ENCODE results near the gene GIGYF1. TPM values are rescaled to one million over a fixed set of nuclear protein-coding genes. Genes with fewer than 3 reads are reported as not detected.

Gene GIGYF1
- polyA plus RNA-seq, 1 donor from 2014 or later = 28.3 TPM

- Histone ChIP-seq H3K4me3 (ENCODE audit: low read length) (no peak overlapping the region), H3K36me3 (ENCODE audit: insufficient read depth, low read length) (no peaks in the 10 kb centered on the region), H3K9me2 (ENCODE audit: insufficient read depth, low read length) (no peaks in the 10 kb centered on the region), H3K27me3 (ENCODE audit: insufficient read depth, low read depth, low read length) (no peaks in the 10 kb centered on the region), H2AFZ (ENCODE audit: low read depth, low read length) (no peak overlapping the region), H3K9me3 (ENCODE audit: low read length) (no peaks in the 10 kb centered on the region), H3K79me2 (replicated peaks; ENCODE audit: insufficient read depth, low read length) (no peaks in the 10 kb centered on the region), H3K27ac (ENCODE audit: low read length) (no peak overlapping the region), H4K20me1 (ENCODE audit: insufficient read depth) (no peaks in the 10 kb centered on the region), H3K9ac (ENCODE audit: low read length) (no peak overlapping the region), H3F3A (ENCODE audit: insufficient read depth, low read length, poor library complexity, severe bottlenecking) (no peaks in the 10 kb centered on the region), H3K4me2 (ENCODE audit: low read length) (no peak overlapping the region)
- TF ChIP-seq EZH2 (IDR thresholded peaks at IDR 0.05; ENCODE audit: borderline replicate concordance, insufficient read depth, low read length, poor library complexity, severe bottlenecking) (no peak), CTCF (IDR thresholded peaks at IDR 0.05; ENCODE audit: poor library complexity, severe bottlenecking) (no peak), TAF1 (IDR thresholded peaks at IDR 0.05; ENCODE audit: low read depth) (no peak), EP300 (conservative IDR thresholded peaks at IDR 0.05; ENCODE audit: poor library complexity, severe bottlenecking) (no peak), RAD21 (conservative IDR thresholded peaks at IDR 0.05) (no peak), REST (IDR thresholded peaks at IDR 0.05; ENCODE audit: borderline replicate concordance) (no peak), MXI1 (conservative IDR thresholded peaks at IDR 0.05; ENCODE audit: poor library complexity, severe bottlenecking) (no peak)
Measured at GRCh38 chr7:100668069-100668449, 26.0 kb downstream of the GIGYF1 start.

- H3K9ac ChIP-seq (ENCODE audit: low read length) = no peak overlapping the region
- no peak overlapping the region for H3K4me3 ChIP-seq (ENCODE audit: low read length)
- H3F3A ChIP-seq (ENCODE audit: insufficient read depth, low read length, poor library complexity, severe bottlenecking) = no peaks in the 10 kb centered on the region
- no peaks in the 10 kb centered on the region for H3K9me2 ChIP-seq (ENCODE audit: insufficient read depth, low read length)
- no peaks in the 10 kb centered on the region for H3K79me2 ChIP-seq (replicated peaks; ENCODE audit: insufficient read depth, low read length)
- H3K27me3 ChIP-seq (ENCODE audit: insufficient read depth, low read depth, low read length) = no peaks in the 10 kb centered on the region
- no peak overlapping the region for H2AFZ ChIP-seq (ENCODE audit: low read depth, low read length)
- no peaks in the 10 kb centered on the region for H4K20me1 ChIP-seq (ENCODE audit: insufficient read depth)
- TF ChIP-seq EP300 (conservative IDR thresholded peaks at IDR 0.05; ENCODE audit: poor library complexity, severe bottlenecking) = no peak
- no peak for TF ChIP-seq RAD21 (conservative IDR thresholded peaks at IDR 0.05)
- TF ChIP-seq CTCF (IDR thresholded peaks at IDR 0.05; ENCODE audit: poor library complexity, severe bottlenecking) = no peak
- no peak for TF ChIP-seq POLR2AphosphoS5 (IDR thresholded peaks at IDR 0.05)
- TF ChIP-seq SMC3 (conservative IDR thresholded peaks at IDR 0.05; ENCODE audit: poor library complexity) = no peak
- no peak for TF ChIP-seq REST (IDR thresholded peaks at IDR 0.05; ENCODE audit: borderline replicate concordance)
- TF ChIP-seq TAF1 (IDR thresholded peaks at IDR 0.05; ENCODE audit: low read depth) = no peak
- TF ChIP-seq EZH2 (IDR thresholded peaks at IDR 0.05; ENCODE audit: borderline replicate concordance, insufficient read depth, low read length, poor library complexity, severe bottlenecking) = no peak
- no peak for TF ChIP-seq MXI1 (conservative IDR thresholded peaks at IDR 0.05; ENCODE audit: poor library complexity, severe bottlenecking)
- no peak overlapping the region for H3K4me2 ChIP-seq (ENCODE audit: low read length)
- no peak overlapping the region for H3K27ac ChIP-seq (ENCODE audit: low read length)
- no peaks in the 10 kb centered on the region for H3K9me3 ChIP-seq (ENCODE audit: low read length)
- H3K36me3 ChIP-seq (ENCODE audit: insufficient read depth, low read length) = no peaks in the 10 kb centered on the region
Measured at GRCh38 chr7:100667331-100668068, 26.6 kb downstream of the GIGYF1 start.
